Suprapubic skin (tissue), 3 donors: ENCODE measurements around the gene FUZ.

Experiments used
- POLR2A ChIP-seq, 2 donors: fragments of 450-650 bp; IDR thresholded peaks; one replicate each; pipeline ENCODE4 v1.6.1; 2017; ENCODE audit warnings: antibody characterized with exemption in 2 of 2, mild to moderate bottlenecking in 2 of 2, moderate library complexity in 2 of 2
- TF ChIP-seq, protein P1 (sequence below), 2 donors: fragments of 200-600 bp in 1 of 2; fragments of 450-650 bp in 1 of 2; sonication (generic) in 1 of 2; IDR thresholded peaks; one replicate each; pipeline ENCODE4 v1.5.1; 2016 to 2019; ENCODE audit warnings: antibody characterized with exemption in 2 of 2, mild to moderate bottlenecking in 1 of 2, moderate library complexity in 1 of 2

DNA sequence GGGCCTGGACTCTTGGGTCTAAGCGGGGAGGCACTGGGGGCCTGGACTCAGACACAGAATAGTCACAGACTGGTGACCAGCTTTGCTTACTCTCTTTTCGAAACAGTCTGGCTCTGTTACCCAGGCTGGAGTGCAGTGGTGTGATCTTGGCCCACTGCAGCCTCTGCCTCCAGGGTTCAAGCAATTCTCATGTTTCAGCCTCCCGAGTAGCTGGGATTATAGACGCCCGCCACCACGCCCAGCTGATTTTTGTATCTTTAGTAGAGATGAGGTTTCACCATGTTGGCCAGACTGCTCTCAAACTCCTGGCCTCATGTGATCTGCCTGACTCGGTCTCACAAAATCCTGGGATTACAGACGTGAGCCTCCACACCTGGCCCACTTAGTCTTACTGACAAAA lies 16.1 kb upstream of the FUZ start:
- TF ChIP-seq, protein P1, sequence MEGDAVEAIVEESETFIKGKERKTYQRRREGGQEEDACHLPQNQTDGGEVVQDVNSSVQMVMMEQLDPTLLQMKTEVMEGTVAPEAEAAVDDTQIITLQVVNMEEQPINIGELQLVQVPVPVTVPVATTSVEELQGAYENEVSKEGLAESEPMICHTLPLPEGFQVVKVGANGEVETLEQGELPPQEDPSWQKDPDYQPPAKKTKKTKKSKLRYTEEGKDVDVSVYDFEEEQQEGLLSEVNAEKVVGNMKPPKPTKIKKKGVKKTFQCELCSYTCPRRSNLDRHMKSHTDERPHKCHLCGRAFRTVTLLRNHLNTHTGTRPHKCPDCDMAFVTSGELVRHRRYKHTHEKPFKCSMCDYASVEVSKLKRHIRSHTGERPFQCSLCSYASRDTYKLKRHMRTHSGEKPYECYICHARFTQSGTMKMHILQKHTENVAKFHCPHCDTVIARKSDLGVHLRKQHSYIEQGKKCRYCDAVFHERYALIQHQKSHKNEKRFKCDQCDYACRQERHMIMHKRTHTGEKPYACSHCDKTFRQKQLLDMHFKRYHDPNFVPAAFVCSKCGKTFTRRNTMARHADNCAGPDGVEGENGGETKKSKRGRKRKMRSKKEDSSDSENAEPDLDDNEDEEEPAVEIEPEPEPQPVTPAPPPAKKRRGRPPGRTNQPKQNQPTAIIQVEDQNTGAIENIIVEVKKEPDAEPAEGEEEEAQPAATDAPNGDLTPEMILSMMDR (IDR thresholded peaks at IDR 0.05): no peak
- no peak for TF ChIP-seq POLR2A (IDR thresholded peaks at IDR 0.05)
